ENCODE measurements around the gene ZNHIT6. TPM values are rescaled to one million over a fixed set of nuclear protein-coding genes. Genes with fewer than 3 reads are reported as not detected.
"Not testable (repeated sequence)": the region's sequence is repeated elsewhere in the genome, so short reads cannot be mapped to it uniquely, and the experiment has no call there.

ZNHIT6 gene
- polyA plus RNA-seq, 1 donor (not counting 4 experiments of a cell fraction or from before 2014, with no cell fraction given) = 20.9 TPM

GRCh38 chr1:85718678-85719340, 10.6 kb upstream of the ZNHIT6 start:
- FAIRE-seq = no peak

GRCh38 chr1:85714418-85715114, 6.3 kb upstream of the ZNHIT6 start:
- H3K4me1 ChIP-seq (ENCODE audit: control insufficient read depth, extremely low read depth, insufficient read depth, low read length); H3K4me2 ChIP-seq (ENCODE audit: control insufficient read depth, extremely low read depth, insufficient read depth, low read depth, low read length); DNase-seq (ENCODE audit: low read depth, low spot score); H3K27ac ChIP-seq (ENCODE audit: control insufficient read depth, insufficient read depth, low read length); H3K4me3 ChIP-seq (ENCODE audit: control insufficient read depth in 2 of 3, extremely low read depth in 1 of 3, insufficient read depth in 2 of 3, low read depth in 1 of 3, low read length in 3 of 3); H2AFZ ChIP-seq (ENCODE audit: control insufficient read depth, low read length); H3K9ac ChIP-seq (ENCODE audit: control insufficient read depth, extremely low read depth, insufficient read depth, low read length); H3K36me3 ChIP-seq (ENCODE audit: control insufficient read depth in 2 of 2, extremely low read depth in 1 of 2, insufficient read depth in 2 of 2, low read length in 2 of 2); dilution Hi-C loops (cut with MboI; ENCODE audit: extremely low pct_ligation_motif_present, low sequenced_read_pairs); H3K9me1 ChIP-seq (ENCODE audit: control insufficient read depth, extremely low read depth, insufficient read depth, low read length); FAIRE-seq; H3K27me3 ChIP-seq (ENCODE audit: control insufficient read depth, extremely low read depth, insufficient read depth, low read length); H3K79me2 ChIP-seq (ENCODE audit: control insufficient read depth, insufficient read depth, low read length); H3K9me3 ChIP-seq (ENCODE audit: control insufficient read depth, low read depth, low read length); H4K20me1 ChIP-seq (ENCODE audit: control insufficient read depth, extremely low read depth, insufficient read depth, low read length): not testable (repeated sequence)

More at GRCh38 chr1:85718678-85719340, 10.6 kb upstream of the ZNHIT6 start:
- no peaks in the 10 kb centered on the region for H3K36me3 ChIP-seq (ENCODE audit: control insufficient read depth in 2 of 2, extremely low read depth in 1 of 2, insufficient read depth in 2 of 2, low read length in 2 of 2)
- H3K79me2 ChIP-seq (ENCODE audit: control insufficient read depth, insufficient read depth, low read length) = no peaks in the 10 kb centered on the region
- H3K9me3 ChIP-seq (ENCODE audit: control insufficient read depth, low read depth, low read length) = no peaks in the 10 kb centered on the region
- no peak for TF ChIP-seq EZH2 (IDR thresholded peaks at IDR 0.05; ENCODE audit: low read length)
- no peak for TF ChIP-seq CTCF (optimal IDR thresholded peaks at IDR 0.05 in 1 of 3, IDR thresholded peaks at IDR 0.05 in 1 of 3, conservative IDR thresholded peaks at IDR 0.05 in 1 of 3; ENCODE audit: extremely low read depth in 1 of 3, insufficient read depth in 2 of 3, low read length in 3 of 3)
- no peak overlapping the region for H3K27ac ChIP-seq (ENCODE audit: control insufficient read depth, insufficient read depth, low read length)
- no peak overlapping the region for H3K4me3 ChIP-seq (ENCODE audit: control insufficient read depth in 2 of 3, extremely low read depth in 1 of 3, insufficient read depth in 2 of 3, low read depth in 1 of 3, low read length in 3 of 3)
- no peak overlapping the region for H2AFZ ChIP-seq (ENCODE audit: control insufficient read depth, low read length)
- no peak for DNase-seq (ENCODE audit: low read depth, low spot score)
- no peaks in the 10 kb centered on the region for H3K27me3 ChIP-seq (ENCODE audit: control insufficient read depth, extremely low read depth, insufficient read depth, low read length)
- H3K4me2 ChIP-seq (ENCODE audit: control insufficient read depth, extremely low read depth, insufficient read depth, low read depth, low read length) = no peak overlapping the region
- H3K4me1 ChIP-seq (ENCODE audit: control insufficient read depth, extremely low read depth, insufficient read depth, low read length) = no peaks in the 10 kb centered on the region
- H3K9ac ChIP-seq (ENCODE audit: control insufficient read depth, extremely low read depth, insufficient read depth, low read length) = no peak overlapping the region
- H3K9me1 ChIP-seq (ENCODE audit: control insufficient read depth, extremely low read depth, insufficient read depth, low read length) = no peaks in the 10 kb centered on the region
- H4K20me1 ChIP-seq (ENCODE audit: control insufficient read depth, extremely low read depth, insufficient read depth, low read length) = no peaks in the 10 kb centered on the region
- dilution Hi-C loops (cut with MboI; ENCODE audit: extremely low pct_ligation_motif_present, low sequenced_read_pairs) = no loop called here
